Measurements from ENCODE around the gene MIPOL1.
"Not testable (repeated sequence)": the region's sequence is repeated elsewhere in the genome, so short reads cannot be mapped to it uniquely, and the experiment has no call there.

MIPOL1 gene

GRCh38 chr14:37197421-37198272, at the start of gene MIPOL1:
MIPOL1 (plus strand) TSS chr14:37197937; CDS start chr14:37247889, 49,952 bp downstream.
- no peak for DNase-seq (ENCODE audit: low read depth in 1 of 2, low spot score in 1 of 2)

- no peak for DNase-seq (ENCODE audit: low read depth in 1 of 2, low spot score in 1 of 2)
These were observed 47.3 kb upstream of the MIPOL1 start for GRCh38 chr14:37150414-37150813.

- DNase-seq (ENCODE audit: low read depth in 1 of 2, low spot score in 1 of 2) = no peak
These were observed 44.7 kb upstream of the MIPOL1 start for GRCh38 chr14:37153005-37153404.

- DNase-seq (ENCODE audit: low read depth in 1 of 2, low spot score in 1 of 2) = no peak
These were observed 44.3 kb upstream of the MIPOL1 start for GRCh38 chr14:37153483-37153882.

GRCh38 chr14:37157987-37158386, 39.8 kb upstream of the MIPOL1 start:
- no peak for DNase-seq (ENCODE audit: low read depth in 1 of 2, low spot score in 1 of 2)

GRCh38 chr14:37162307-37162706, 35.4 kb upstream of the MIPOL1 start:
- not testable (repeated sequence) for DNase-seq (ENCODE audit: low read depth in 1 of 2, low spot score in 1 of 2)

- DNase-seq (ENCODE audit: low read depth in 1 of 2, low spot score in 1 of 2) = no peak
These were observed 31.9 kb upstream of the MIPOL1 start for GRCh38 chr14:37165794-37166193.

- no peak for DNase-seq (ENCODE audit: low read depth in 1 of 2, low spot score in 1 of 2)
These were observed 30.3 kb upstream of the MIPOL1 start for GRCh38 chr14:37167151-37168047.

GRCh38 chr14:37168721-37169120, 29.0 kb upstream of the MIPOL1 start:
- DNase-seq (ENCODE audit: low read depth in 1 of 2, low spot score in 1 of 2) = no peak

GRCh38 chr14:37170237-37170636, 27.5 kb upstream of the MIPOL1 start:
- DNase-seq (ENCODE audit: low read depth in 1 of 2, low spot score in 1 of 2) = no peak

GRCh38 chr14:37170993-37171392, 26.7 kb upstream of the MIPOL1 start:
- DNase-seq (ENCODE audit: low read depth in 1 of 2, low spot score in 1 of 2) = no peak

- no peak for DNase-seq (ENCODE audit: low read depth in 1 of 2, low spot score in 1 of 2)
These were observed 26.1 kb upstream of the MIPOL1 start for GRCh38 chr14:37171678-37172023.

GRCh38 chr14:37172024-37172869, 25.5 kb upstream of the MIPOL1 start, which contains the start of gene SLC25A21:
SLC25A21 (minus strand) TSS chr14:37172606.
- DNase-seq (ENCODE audit: low read depth in 1 of 2, low spot score in 1 of 2) = no peak

- DNase-seq (ENCODE audit: low read depth in 1 of 2, low spot score in 1 of 2) = no peak
These were observed 24.7 kb upstream of the MIPOL1 start for GRCh38 chr14:37172936-37173614.

- DNase-seq (ENCODE audit: low read depth in 1 of 2, low spot score in 1 of 2) = no peak
These were observed 17.7 kb upstream of the MIPOL1 start for GRCh38 chr14:37179896-37180502.

GRCh38 chr14:37180886-37181285, 16.9 kb upstream of the MIPOL1 start:
- not testable (repeated sequence) for DNase-seq (ENCODE audit: low read depth in 1 of 2, low spot score in 1 of 2)

GRCh38 chr14:37181441-37181840, 16.3 kb upstream of the MIPOL1 start:
- DNase-seq (ENCODE audit: low read depth in 1 of 2, low spot score in 1 of 2) = no peak

GRCh38 chr14:37184520-37184919, 13.2 kb upstream of the MIPOL1 start:
- not testable (repeated sequence) for DNase-seq (ENCODE audit: low read depth in 1 of 2, low spot score in 1 of 2)

- no peak for DNase-seq (ENCODE audit: low read depth in 1 of 2, low spot score in 1 of 2)
These were observed 12.1 kb upstream of the MIPOL1 start for GRCh38 chr14:37185670-37186069.

- no peak for DNase-seq (ENCODE audit: low read depth in 1 of 2, low spot score in 1 of 2)
These were observed 10.9 kb upstream of the MIPOL1 start for GRCh38 chr14:37186865-37187264.

Data from activated CD4-positive, alpha-beta T cell treated with anti-CD3 and anti-CD28 coated beads, Interleukin-2, amount 50 U/mL, for 24 hours (primary cell).